Activated CD8-positive, alpha-beta memory T cell treated with anti-CD3 and anti-CD28 coated beads, Interleukin-2, amount 50 U/mL, for 4 hours (primary cell): ENCODE data around the gene VDAC2.

Experiments used
- DNase-seq: peaks from one replicate; pipeline ENCODE4 v3.0.0-alpha.2; 2020

VDAC2 gene

GRCh38 chr10:75231672-75232581, 21.3 kb downstream of the VDAC2 start:
- no peak for DNase-seq

GRCh38 chr10:75233444-75234016, 22.9 kb downstream of the VDAC2 start:
- DNase-seq, result peak; percentile 24

- peak; percentile 99 for DNase-seq
Measured at GRCh38 chr10:75234017-75234682, 23.6 kb downstream of the VDAC2 start.

GRCh38 chr10:75234683-75235374, 24.2 kb downstream of the VDAC2 start:
- peak; percentile 34 for DNase-seq

GRCh38 chr10:75235375-75236177, 25.0 kb downstream of the VDAC2 start, which contains the start of gene COMTD1:
TSS of gene COMTD1 (minus strand) at chr10:75235957. CDS start at chr10:75235928, 29 bp downstream.
- peak; percentile 93 for DNase-seq

- DNase-seq, result no peak
Measured at GRCh38 chr10:75236178-75236825, 25.7 kb downstream of the VDAC2 start.

- no peak for DNase-seq
Measured at GRCh38 chr10:75238182-75239095, 27.8 kb downstream of the VDAC2 start.

GRCh38 chr10:75239096-75239790, 28.6 kb downstream of the VDAC2 start:
- DNase-seq, result no peak

GRCh38 chr10:75240329-75241076, 29.9 kb downstream of the VDAC2 start:
- no peak for DNase-seq

- DNase-seq, result no peak
Measured at GRCh38 chr10:75243426-75243825, 32.8 kb downstream of the VDAC2 start.

- no peak for DNase-seq
Measured at GRCh38 chr10:75244487-75245353, 34.1 kb downstream of the VDAC2 start.

GRCh38 chr10:75245354-75246250, 35.0 kb downstream of the VDAC2 start:
- no peak for DNase-seq

GRCh38 chr10:75246506-75246905, 35.9 kb downstream of the VDAC2 start:
- DNase-seq, result no peak

GRCh38 chr10:75247797-75248196, 37.2 kb downstream of the VDAC2 start:
- no peak for DNase-seq

- DNase-seq, result no peak
Measured at GRCh38 chr10:75250934-75251333, 40.3 kb downstream of the VDAC2 start.

- DNase-seq, result no peak
Measured at GRCh38 chr10:75253281-75254220, 43.0 kb downstream of the VDAC2 start.
